Vagina (tissue), 2 donors: ENCODE results near the gene COL24A1. TPM values are rescaled to one million over a fixed set of nuclear protein-coding genes. Genes with fewer than 3 reads are reported as not detected.

ENCODE experiments used
- DNase-seq, 2 donors: peaks; one replicate each; pipeline ENCODE4 v3.0.0-alpha.2; 2017; ENCODE audit errors: extremely low spot score in 2 of 2
- H3K27ac ChIP-seq: fragments of 200-600 bp; sonication (generic); one replicate; pipeline ENCODE4 v1.5.1; 2019
- H3K27me3 ChIP-seq: fragments of 200-600 bp; sonication (generic); one replicate; pipeline ENCODE4 v1.5.1; 2019
- H3K36me3 ChIP-seq, 2 donors: fragments of 200-600 bp; sonication (generic); one replicate each; pipeline ENCODE4 v1.5.1; 2017 to 2019
- H3K4me1 ChIP-seq: fragments of 200-600 bp; sonication (generic); one replicate; pipeline ENCODE4 v1.5.1; 2019
- H3K4me3 ChIP-seq, 2 donors: fragments of 200-600 bp; sonication (generic); 1 replicate in 1 of 2; 2 replicates in 1 of 2; pipeline ENCODE4 v1.5.1; 2016 to 2019
- H3K9me3 ChIP-seq: fragments of 200-600 bp; sonication (generic); one replicate; pipeline ENCODE4 v1.5.1; 2019
- POLR2A ChIP-seq, 2 donors: fragments of 450-650 bp; IDR thresholded peaks; one replicate each; pipeline ENCODE4 v1.6.1; 2017; ENCODE audit warnings: antibody characterized with exemption in 2 of 2, mild to moderate bottlenecking in 2 of 2, moderate library complexity in 2 of 2
- POLR2AphosphoS5 ChIP-seq, 2 donors: sonication (generic); formaldehyde crosslinking; IDR thresholded peaks; one replicate each; pipeline ENCODE4 v1.9.0; 2017; ENCODE audit warnings: antibody characterized with exemption in 2 of 2, mild to moderate bottlenecking in 2 of 2, low read depth in 1 of 2; ENCODE audit not compliant: insufficient read depth in 1 of 2
- intact Hi-C: fragments of 100-400 bp; cut with DNase I; formaldehyde crosslinking; loops from one replicate; pipeline ENCODE4 v1.15.1; 2023
- total RNA-seq: library from RNA; depleted of rRNA; stranded (reverse); fragments of >200 nt; gene quantifications from one replicate; pipeline ENCODE4 v1.2.3, GENCODE V29; 2016
- TF ChIP-seq, protein P1 (sequence below), 3 experiments: fragments of 450-650 bp in 2 of 3; fragments of 200-600 bp in 1 of 3; sonication (generic) in 1 of 3; IDR thresholded peaks; one replicate each; pipeline ENCODE4 v1.5.1; 2017 to 2019; ENCODE audit warnings: antibody characterized with exemption in 3 of 3, mild to moderate bottlenecking in 2 of 3, moderate library complexity in 2 of 3

The COL24A1 gene
- total RNA-seq, 1 donor from 2014 or later: 0.98 TPM

DNA sequence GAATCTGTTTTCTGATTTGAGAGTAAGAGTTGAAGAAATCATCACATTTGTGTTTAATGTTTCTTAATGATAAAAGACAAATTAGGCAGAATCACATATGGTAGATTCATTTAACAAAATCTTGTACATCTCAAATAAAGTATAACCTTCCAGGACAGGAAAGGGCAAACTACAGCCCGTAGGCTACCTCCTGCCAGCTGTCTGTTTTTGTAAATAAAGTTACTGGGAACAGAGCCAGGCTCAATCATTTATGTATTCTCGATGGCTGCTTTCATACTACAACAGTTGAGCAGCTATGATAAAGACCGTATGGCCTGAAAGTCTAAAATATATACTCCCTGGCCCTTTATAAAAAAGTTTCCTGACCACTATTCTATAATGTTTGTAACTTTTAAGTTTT is 204.1 kb downstream of the COL24A1 start:
- Histone ChIP-seq H3K4me1 (no peaks in the 10 kb centered on the region), H3K27ac (no peak overlapping the region), H3K27me3 (no peaks in the 10 kb centered on the region), H3K9me3 (no peaks in the 10 kb centered on the region), H3K4me3 (no peak overlapping the region), H3K36me3 (no peaks in the 10 kb centered on the region)
- intact Hi-C loops: no loop called here
- DNase-seq: no peak
- no peak for TF ChIP-seq POLR2A (IDR thresholded peaks at IDR 0.05)
- TF ChIP-seq, protein P1, sequence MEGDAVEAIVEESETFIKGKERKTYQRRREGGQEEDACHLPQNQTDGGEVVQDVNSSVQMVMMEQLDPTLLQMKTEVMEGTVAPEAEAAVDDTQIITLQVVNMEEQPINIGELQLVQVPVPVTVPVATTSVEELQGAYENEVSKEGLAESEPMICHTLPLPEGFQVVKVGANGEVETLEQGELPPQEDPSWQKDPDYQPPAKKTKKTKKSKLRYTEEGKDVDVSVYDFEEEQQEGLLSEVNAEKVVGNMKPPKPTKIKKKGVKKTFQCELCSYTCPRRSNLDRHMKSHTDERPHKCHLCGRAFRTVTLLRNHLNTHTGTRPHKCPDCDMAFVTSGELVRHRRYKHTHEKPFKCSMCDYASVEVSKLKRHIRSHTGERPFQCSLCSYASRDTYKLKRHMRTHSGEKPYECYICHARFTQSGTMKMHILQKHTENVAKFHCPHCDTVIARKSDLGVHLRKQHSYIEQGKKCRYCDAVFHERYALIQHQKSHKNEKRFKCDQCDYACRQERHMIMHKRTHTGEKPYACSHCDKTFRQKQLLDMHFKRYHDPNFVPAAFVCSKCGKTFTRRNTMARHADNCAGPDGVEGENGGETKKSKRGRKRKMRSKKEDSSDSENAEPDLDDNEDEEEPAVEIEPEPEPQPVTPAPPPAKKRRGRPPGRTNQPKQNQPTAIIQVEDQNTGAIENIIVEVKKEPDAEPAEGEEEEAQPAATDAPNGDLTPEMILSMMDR (IDR thresholded peaks at IDR 0.05): no peak
- no peak for TF ChIP-seq POLR2AphosphoS5 (IDR thresholded peaks at IDR 0.05; ENCODE audit: insufficient read depth in 1 of 2, low read depth in 1 of 2)

DNA sequence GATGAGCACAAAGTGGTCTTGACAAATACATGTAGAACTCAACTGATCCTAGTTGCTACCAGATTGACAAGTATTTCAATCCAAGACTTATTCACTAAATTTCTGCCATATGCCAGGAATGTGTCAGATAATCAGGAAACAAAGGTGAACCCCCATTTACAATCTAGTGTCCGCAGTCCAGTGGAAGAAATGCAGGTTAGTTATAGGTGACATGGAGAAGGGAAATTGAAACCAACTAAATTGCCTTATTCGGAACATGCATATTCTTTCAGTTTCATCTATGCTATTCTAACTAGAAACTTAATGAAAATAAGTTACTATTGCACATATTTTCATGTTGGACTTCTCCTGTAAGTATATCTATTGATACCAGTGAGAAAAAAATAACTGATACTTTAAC is 209.4 kb downstream of the COL24A1 start:
- H3K27ac ChIP-seq: no peak overlapping the region
- no peaks in the 10 kb centered on the region for H3K36me3 ChIP-seq
- DNase-seq: no peak
- no peaks in the 10 kb centered on the region for H3K4me1 ChIP-seq
- no peaks in the 10 kb centered on the region for H3K9me3 ChIP-seq
- no peak overlapping the region for H3K4me3 ChIP-seq
- intact Hi-C loops: no loop called here
- no peaks in the 10 kb centered on the region for H3K27me3 ChIP-seq
- TF ChIP-seq, protein P1 (IDR thresholded peaks at IDR 0.05): no peak
- TF ChIP-seq POLR2A (IDR thresholded peaks at IDR 0.05) (no peak), POLR2AphosphoS5 (IDR thresholded peaks at IDR 0.05; ENCODE audit: insufficient read depth in 1 of 2, low read depth in 1 of 2) (no peak)

DNA sequence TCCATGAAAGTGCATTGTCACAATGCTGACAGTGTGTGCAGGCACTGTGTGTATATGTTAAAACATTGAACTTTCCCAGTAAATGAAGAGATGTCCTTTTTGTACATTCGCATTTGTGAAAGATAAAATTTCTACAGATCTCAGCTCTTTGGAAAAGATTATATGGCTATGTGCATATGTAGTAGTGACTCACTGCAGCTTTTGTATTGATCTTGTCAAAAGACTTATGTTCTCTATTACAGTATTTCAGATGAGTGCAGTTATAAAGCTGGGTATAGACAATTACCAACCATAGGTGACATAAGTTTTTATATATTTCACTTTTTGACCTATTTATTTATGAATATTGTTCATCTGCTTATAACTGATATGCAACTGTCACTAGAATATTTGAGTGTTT is 212.6 kb downstream of the COL24A1 start:
- TF ChIP-seq, protein P1 (IDR thresholded peaks at IDR 0.05): no peak
- TF ChIP-seq POLR2A (IDR thresholded peaks at IDR 0.05): no peak
- no peak for TF ChIP-seq POLR2AphosphoS5 (IDR thresholded peaks at IDR 0.05; ENCODE audit: insufficient read depth in 1 of 2, low read depth in 1 of 2)
- Histone ChIP-seq H3K27ac (no peak overlapping the region), H3K27me3 (no peaks in the 10 kb centered on the region), H3K9me3 (no peaks in the 10 kb centered on the region), H3K4me3 (no peak overlapping the region), H3K4me1 (no peaks in the 10 kb centered on the region), H3K36me3 (no peaks in the 10 kb centered on the region)
- DNase-seq: no peak
- intact Hi-C loops: no loop called here

DNA sequence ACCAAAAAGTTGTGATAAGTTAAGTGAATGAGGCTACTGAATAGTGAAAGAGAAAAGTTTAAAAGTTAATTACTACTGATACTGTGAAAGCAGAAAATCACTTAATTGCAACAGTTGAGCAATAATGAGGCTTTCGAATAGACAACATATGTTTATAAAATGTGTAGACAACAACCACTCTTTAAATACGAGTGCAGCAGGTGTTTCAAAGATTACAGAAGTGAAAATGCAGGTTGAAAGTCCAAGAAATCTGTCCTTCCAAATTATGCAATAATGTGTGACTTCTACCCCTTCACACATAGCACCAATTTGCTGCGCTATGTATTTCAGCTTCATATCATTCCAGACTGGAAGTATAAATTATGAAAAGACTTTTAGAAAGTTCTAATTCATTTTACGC is 213.0 kb downstream of the COL24A1 start:
- DNase-seq: no peak
- H3K4me3 ChIP-seq: no peak overlapping the region
- H3K27me3 ChIP-seq: no peaks in the 10 kb centered on the region
- no peaks in the 10 kb centered on the region for H3K4me1 ChIP-seq
- intact Hi-C loops: no loop called here
- no peaks in the 10 kb centered on the region for H3K9me3 ChIP-seq
- TF ChIP-seq, protein P1 (IDR thresholded peaks at IDR 0.05): no peak
- TF ChIP-seq POLR2AphosphoS5 (IDR thresholded peaks at IDR 0.05; ENCODE audit: insufficient read depth in 1 of 2, low read depth in 1 of 2) (no peak), POLR2A (IDR thresholded peaks at IDR 0.05) (no peak)
- no peaks in the 10 kb centered on the region for H3K36me3 ChIP-seq
- no peak overlapping the region for H3K27ac ChIP-seq

DNA sequence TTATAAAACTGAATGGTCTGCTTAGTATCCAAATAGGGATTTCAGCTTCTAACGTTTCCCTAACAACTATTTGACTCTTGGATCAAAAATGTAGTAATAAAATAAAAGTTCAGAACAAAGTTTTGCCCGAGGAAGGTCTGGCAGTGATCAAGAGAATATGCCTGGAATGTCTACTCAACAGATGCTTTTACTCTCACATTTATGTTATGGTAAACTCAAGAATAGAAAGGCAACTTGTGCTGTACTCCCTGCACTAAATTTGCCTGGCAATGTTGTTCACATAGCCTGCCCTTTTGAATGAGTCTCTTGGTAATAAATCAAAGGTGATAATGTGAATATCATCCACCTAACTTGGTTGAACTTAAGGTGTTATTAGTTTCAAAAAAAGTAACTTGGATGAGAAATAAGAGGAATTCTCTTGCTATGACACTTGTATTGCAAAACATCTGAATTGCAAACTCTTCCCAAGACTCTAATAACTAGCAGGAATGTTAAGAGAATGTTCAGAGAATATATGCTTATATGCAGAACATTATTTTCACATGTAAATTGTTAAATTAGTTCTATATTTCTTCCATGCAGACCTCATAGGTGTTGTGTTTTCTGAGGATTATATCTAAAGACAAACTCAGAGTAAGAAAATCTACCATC is 215.8 kb downstream of the COL24A1 start:
- H3K36me3 ChIP-seq: no peaks in the 10 kb centered on the region
- no peaks in the 10 kb centered on the region for H3K9me3 ChIP-seq
- no peaks in the 10 kb centered on the region for H3K4me1 ChIP-seq
- H3K27me3 ChIP-seq: no peaks in the 10 kb centered on the region
- DNase-seq: no peak
- no peak for TF ChIP-seq POLR2AphosphoS5 (IDR thresholded peaks at IDR 0.05; ENCODE audit: insufficient read depth in 1 of 2, low read depth in 1 of 2)
- TF ChIP-seq, protein P1 (IDR thresholded peaks at IDR 0.05): no peak
- no peak for TF ChIP-seq POLR2A (IDR thresholded peaks at IDR 0.05)
- intact Hi-C loops: no loop called here
- H3K4me3 ChIP-seq: no peak overlapping the region
- no peak overlapping the region for H3K27ac ChIP-seq
